ENCODE results near the gene ZNF783. TPM values are rescaled to one million over a fixed set of nuclear protein-coding genes. Genes with fewer than 3 reads are reported as not detected.
"Not testable (repeated sequence)": the region's sequence is repeated elsewhere in the genome, so short reads cannot be mapped to it uniquely, and the experiment has no call there.

ZNF783 gene
- total RNA-seq, 1 donor from 2014 or later: 4.5 TPM

- peaks cover 94% of the 10 kb centered on the region for H3K36me3 ChIP-seq
Measured at GRCh38 chr7:149220534-149220933, 41.5 kb upstream of the ZNF783 start.

GRCh38 chr7:149223176-149223575 is 38.8 kb upstream of the ZNF783 start:
- intact Hi-C loops (cut with micrococcal nuclease): no loop called here
- TF ChIP-seq CTCF (IDR thresholded peaks at IDR 0.05; ENCODE audit: borderline replicate concordance): no peak
- DNase-seq: no peak
- Histone ChIP-seq H3K27ac (replicated peaks) (no peak overlapping the region), H3K36me3 (peaks cover 71% of the 10 kb centered on the region), H3K4me3 (no peak overlapping the region), H3K4me1 (no peaks in the 10 kb centered on the region), H3K9me3 (replicated peaks) (no peaks in the 10 kb centered on the region), H3K27me3 (ENCODE audit: low read depth) (no peaks in the 10 kb centered on the region)

More at GRCh38 chr7:149220534-149220933, 41.5 kb upstream of the ZNF783 start:
- Histone ChIP-seq H3K27me3 (ENCODE audit: low read depth) (no peaks in the 10 kb centered on the region), H3K4me3 (no peak overlapping the region), H3K4me1 (peaks cover 4% of the 10 kb centered on the region), H3K27ac (replicated peaks) (no peak overlapping the region), H3K9me3 (replicated peaks) (no peaks in the 10 kb centered on the region)
- intact Hi-C loops (cut with micrococcal nuclease): no loop called here
- TF ChIP-seq CTCF (IDR thresholded peaks at IDR 0.05; ENCODE audit: borderline replicate concordance): no peak
- no peak for DNase-seq

- Histone ChIP-seq H3K4me1 (no peaks in the 10 kb centered on the region), H3K27ac (replicated peaks) (no peak overlapping the region), H3K36me3 (peaks cover 66% of the 10 kb centered on the region), H3K4me3 (no peak overlapping the region), H3K9me3 (replicated peaks) (no peaks in the 10 kb centered on the region), H3K27me3 (ENCODE audit: low read depth) (no peaks in the 10 kb centered on the region)
- intact Hi-C loops (cut with micrococcal nuclease): no loop called here
- DNase-seq: no peak
- TF ChIP-seq CTCF (IDR thresholded peaks at IDR 0.05; ENCODE audit: borderline replicate concordance): no peak
Measured at GRCh38 chr7:149223761-149224160, 38.2 kb upstream of the ZNF783 start.

GRCh38 chr7:149224352-149224751 is 37.6 kb upstream of the ZNF783 start:
- peaks cover 60% of the 10 kb centered on the region for H3K36me3 ChIP-seq
- DNase-seq: no peak

GRCh38 chr7:149225106-149225505 is 36.9 kb upstream of the ZNF783 start:
- Histone ChIP-seq H3K27ac (replicated peaks) (no peak overlapping the region), H3K27me3 (ENCODE audit: low read depth) (no peaks in the 10 kb centered on the region), H3K36me3 (peaks cover 54% of the 10 kb centered on the region), H3K4me1 (no peaks in the 10 kb centered on the region), H3K4me3 (no peak overlapping the region), H3K9me3 (replicated peaks) (no peaks in the 10 kb centered on the region)
- no peak for DNase-seq
- intact Hi-C loops (cut with micrococcal nuclease): no loop called here
- no peak for TF ChIP-seq CTCF (IDR thresholded peaks at IDR 0.05; ENCODE audit: borderline replicate concordance)

More at GRCh38 chr7:149224352-149224751, 37.6 kb upstream of the ZNF783 start:
- no peak for TF ChIP-seq CTCF (IDR thresholded peaks at IDR 0.05; ENCODE audit: borderline replicate concordance)
- Histone ChIP-seq H3K4me3 (no peak overlapping the region), H3K4me1 (no peaks in the 10 kb centered on the region), H3K27me3 (ENCODE audit: low read depth) (no peaks in the 10 kb centered on the region), H3K27ac (replicated peaks) (no peak overlapping the region), H3K9me3 (replicated peaks) (no peaks in the 10 kb centered on the region)
- intact Hi-C loops (cut with micrococcal nuclease): no loop called here

- intact Hi-C loops (cut with micrococcal nuclease): no loop called here
- no peak for DNase-seq
- Histone ChIP-seq H3K36me3 (peaks cover 48% of the 10 kb centered on the region), H3K4me3 (no peak overlapping the region), H3K27ac (replicated peaks) (no peak overlapping the region), H3K4me1 (no peaks in the 10 kb centered on the region), H3K9me3 (replicated peaks) (no peaks in the 10 kb centered on the region), H3K27me3 (ENCODE audit: low read depth) (no peaks in the 10 kb centered on the region)
- TF ChIP-seq CTCF (IDR thresholded peaks at IDR 0.05; ENCODE audit: borderline replicate concordance): no peak
Measured at GRCh38 chr7:149225656-149226055, 36.3 kb upstream of the ZNF783 start.

GRCh38 chr7:149226366-149226765 is 35.6 kb upstream of the ZNF783 start:
- not testable (repeated sequence) for DNase-seq; H3K4me1 ChIP-seq; H3K9me3 ChIP-seq (replicated peaks)

More at GRCh38 chr7:149226366-149226765, 35.6 kb upstream of the ZNF783 start:
- H3K27ac ChIP-seq (replicated peaks); H3K4me3 ChIP-seq; H3K27me3 ChIP-seq (ENCODE audit: low read depth); intact Hi-C loops (cut with micrococcal nuclease): not testable (repeated sequence)
- H3K36me3 ChIP-seq: peaks cover 43% of the 10 kb centered on the region

All from left ventricle myocardium inferior (tissue), 1 donor.